OCI-LY1 (cell line): ENCODE measurements around the gene OS9.
A peak's percentile ranks its signal among the peaks of the same experiment; 100 is the strongest.

Source experiments
- H2AFZ ChIP-seq: fragments of 200-600 bp; sonication (generic), shearing (Covaris generic); 2 replicates; pipeline ENCODE4 v1.6.0; 2014; ENCODE audit warnings: antibody characterized with exemption, mild to moderate bottlenecking, low read length
- H3F3A ChIP-seq: fragments of 200-600 bp; sonication (generic), shearing (Covaris generic); 2 replicates; pipeline ENCODE4 v1.6.0; 2014; ENCODE audit warnings: mild to moderate bottlenecking, antibody characterized with exemption, low read length, moderate library complexity; ENCODE audit not compliant: insufficient read depth
- H3K27ac ChIP-seq: fragments of 200-600 bp; sonication (generic); 2 replicates; pipeline ENCODE4 v1.5.1; 2014; ENCODE audit warnings: low read length, mixed run types, mild to moderate bottlenecking, low read depth; ENCODE audit not compliant: poor library complexity, severe bottlenecking
- H3K27me3 ChIP-seq: fragments of 200-600 bp; sonication (generic); 2 replicates; pipeline ENCODE4 v1.6.0; 2014; ENCODE audit warnings: antibody characterized with exemption, mild to moderate bottlenecking, low read length, moderate library complexity; ENCODE audit not compliant: insufficient read depth
- H3K36me3 ChIP-seq: fragments of 200-600 bp; sonication (generic); 2 replicates; pipeline ENCODE4 v1.6.1; 2014; ENCODE audit warnings: mild to moderate bottlenecking, antibody characterized with exemption, low read length, moderate library complexity, mixed read lengths; ENCODE audit not compliant: insufficient read depth
- H3K4me1 ChIP-seq: fragments of 200-600 bp; sonication (generic); 2 replicates; pipeline ENCODE4 v1.5.1; 2014; ENCODE audit warnings: mild to moderate bottlenecking, low read length, moderate library complexity; ENCODE audit not compliant: insufficient read depth, severe bottlenecking
- H3K4me2 ChIP-seq: fragments of 200-600 bp; sonication (generic), shearing (Covaris generic); 2 replicates; pipeline ENCODE4 v1.6.1; 2014; ENCODE audit warnings: low read length
- H3K4me3 ChIP-seq: fragments of 200-600 bp; sonication (generic); 2 replicates; pipeline ENCODE4 v1.5.1; 2014; ENCODE audit warnings: low read length, low read depth, mild to moderate bottlenecking, mixed read lengths; ENCODE audit not compliant: poor library complexity, severe bottlenecking
- H3K79me2 ChIP-seq: fragments of 200-600 bp; shearing (Covaris generic); 2 replicates; pipeline ENCODE4 v1.6.1; 2016; ENCODE audit warnings: mixed run types, low read length, mixed read lengths; ENCODE audit not compliant: insufficient read depth
- H3K9ac ChIP-seq: fragments of 200-600 bp; sonication (generic), shearing (Covaris generic); 2 replicates; pipeline ENCODE4 v1.6.1; 2014; ENCODE audit warnings: mild to moderate bottlenecking, low read length, mixed read lengths
- H3K9me2 ChIP-seq: fragments of 200-600 bp; sonication (generic), shearing (Covaris generic); 2 replicates; pipeline ENCODE4 v1.6.1; 2014; ENCODE audit warnings: low read depth, mild to moderate bottlenecking, low read length, mixed read lengths
- H3K9me3 ChIP-seq: fragments of 200-600 bp; shearing (Covaris generic); 2 replicates; pipeline ENCODE4 v1.6.1; 2014; ENCODE audit warnings: low read length, mixed read lengths
- H4K20me1 ChIP-seq: fragments of 200-600 bp; sonication (generic), shearing (Covaris generic); 2 replicates; pipeline ENCODE4 v1.6.0; 2016; ENCODE audit warnings: mild to moderate bottlenecking, low read length; ENCODE audit not compliant: insufficient read depth
- EZH2 ChIP-seq: fragments of 200-600 bp; sonication (generic), shearing (Covaris generic); IDR thresholded peaks from 2 replicates; pipeline ENCODE4 v1.8.0; 2017; ENCODE audit warnings: borderline replicate concordance, mixed run types, mild to moderate bottlenecking, antibody characterized with exemption, low read length, moderate library complexity, mixed read lengths
- TF ChIP-seq, protein P1 (sequence below): fragments of 200-600 bp; sonication (generic), shearing (Covaris generic); IDR thresholded peaks from 2 replicates; pipeline ENCODE4 v1.5.1; 2017; ENCODE audit warnings: mild to moderate bottlenecking, antibody characterized with exemption, low read length, moderate library complexity, mixed read lengths

Gene OS9

DNA sequence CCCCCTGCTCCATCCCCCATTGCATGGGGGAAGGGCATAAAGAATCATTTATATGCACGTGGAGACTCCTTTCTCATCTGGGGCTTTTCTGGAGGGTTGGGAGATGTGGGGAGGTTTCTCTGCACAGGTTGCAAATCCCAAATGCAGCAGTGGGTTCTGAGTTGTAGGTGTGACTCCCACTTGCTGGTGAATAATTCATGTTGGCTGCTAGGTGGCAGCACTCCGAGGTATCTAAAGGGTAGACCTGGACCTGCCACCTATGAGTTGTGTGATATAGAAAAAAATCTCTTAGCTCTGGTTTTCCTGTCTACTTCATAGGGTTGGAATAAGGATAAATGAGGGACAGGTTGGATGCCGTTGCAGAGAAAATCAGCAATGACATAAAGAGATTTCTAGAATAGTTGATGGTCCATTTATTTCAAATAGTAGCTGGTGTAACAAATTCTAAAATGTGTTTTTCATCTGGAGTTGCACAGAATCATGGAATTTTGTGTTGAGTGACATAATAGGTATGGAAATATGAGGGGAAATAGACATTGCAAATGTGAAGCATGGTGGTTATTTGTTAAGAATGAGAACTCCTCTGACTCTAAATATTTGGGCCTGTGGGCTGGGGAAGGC, 65.5 kb downstream of the OS9 start:
- Histone ChIP-seq H3K36me3 (peaks cover 30% of the 10 kb centered on the region; the same call in 1 of the 2 replicates), H3K27ac (no peak overlapping the region), H4K20me1 (no peaks in the 10 kb centered on the region), H3K9me2 (no peaks in the 10 kb centered on the region), H3K4me1 (peaks cover 15% of the 10 kb centered on the region), H3K9me3 (no peaks in the 10 kb centered on the region), H2AFZ (no peak overlapping the region), H3F3A (no peaks in the 10 kb centered on the region), H3K27me3 (peaks cover 10% of the 10 kb centered on the region; the same call in 1 of the 2 replicates), H3K4me2 (no peak overlapping the region), H3K79me2 (no peaks in the 10 kb centered on the region), H3K9ac (no peak overlapping the region), H3K4me3 (no peak overlapping the region)
- TF ChIP-seq EZH2 = no peak
- TF ChIP-seq, protein P1, sequence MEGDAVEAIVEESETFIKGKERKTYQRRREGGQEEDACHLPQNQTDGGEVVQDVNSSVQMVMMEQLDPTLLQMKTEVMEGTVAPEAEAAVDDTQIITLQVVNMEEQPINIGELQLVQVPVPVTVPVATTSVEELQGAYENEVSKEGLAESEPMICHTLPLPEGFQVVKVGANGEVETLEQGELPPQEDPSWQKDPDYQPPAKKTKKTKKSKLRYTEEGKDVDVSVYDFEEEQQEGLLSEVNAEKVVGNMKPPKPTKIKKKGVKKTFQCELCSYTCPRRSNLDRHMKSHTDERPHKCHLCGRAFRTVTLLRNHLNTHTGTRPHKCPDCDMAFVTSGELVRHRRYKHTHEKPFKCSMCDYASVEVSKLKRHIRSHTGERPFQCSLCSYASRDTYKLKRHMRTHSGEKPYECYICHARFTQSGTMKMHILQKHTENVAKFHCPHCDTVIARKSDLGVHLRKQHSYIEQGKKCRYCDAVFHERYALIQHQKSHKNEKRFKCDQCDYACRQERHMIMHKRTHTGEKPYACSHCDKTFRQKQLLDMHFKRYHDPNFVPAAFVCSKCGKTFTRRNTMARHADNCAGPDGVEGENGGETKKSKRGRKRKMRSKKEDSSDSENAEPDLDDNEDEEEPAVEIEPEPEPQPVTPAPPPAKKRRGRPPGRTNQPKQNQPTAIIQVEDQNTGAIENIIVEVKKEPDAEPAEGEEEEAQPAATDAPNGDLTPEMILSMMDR = peak; percentile 69

DNA sequence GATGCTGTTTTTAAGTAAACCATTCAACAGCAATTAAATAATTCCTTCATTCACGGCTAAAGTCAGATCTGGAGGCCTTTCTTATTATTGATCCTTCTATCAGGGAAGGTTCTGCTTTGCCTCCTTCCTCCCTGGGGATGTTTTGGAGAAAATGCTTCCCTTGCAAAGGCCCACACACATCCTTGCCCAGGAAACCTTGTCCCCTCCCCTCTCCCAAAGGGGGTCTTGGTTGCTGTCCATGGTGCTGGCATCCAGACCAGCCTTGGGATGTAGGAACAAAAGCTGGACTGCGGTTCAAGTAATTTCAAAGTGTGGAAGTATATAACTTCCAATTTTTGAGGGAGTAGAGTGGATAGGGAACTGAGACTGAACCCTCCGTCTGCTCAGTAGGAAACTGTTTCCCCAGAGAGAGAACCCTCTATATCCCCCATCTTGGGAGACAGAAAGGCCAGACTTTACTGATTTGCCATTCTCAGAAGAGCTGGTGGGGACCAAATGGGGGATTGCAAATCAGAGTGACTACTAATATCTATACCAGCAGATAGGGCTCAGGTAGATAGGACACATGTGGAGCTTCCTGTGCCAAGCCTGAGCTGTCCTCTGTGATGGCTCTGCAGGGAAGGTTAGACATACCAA, 66.5 kb downstream of the OS9 start:
- Histone ChIP-seq H3K4me2 (no peak overlapping the region), H3K9me2 (no peaks in the 10 kb centered on the region), H3K36me3 (peaks cover 30% of the 10 kb centered on the region; the same call in 1 of the 2 replicates), H3F3A (no peaks in the 10 kb centered on the region), H3K4me1 (peaks cover 24% of the 10 kb centered on the region), H3K27ac (no peak overlapping the region), H3K9me3 (no peaks in the 10 kb centered on the region), H4K20me1 (no peaks in the 10 kb centered on the region), H2AFZ (no peak overlapping the region), H3K79me2 (no peaks in the 10 kb centered on the region), H3K9ac (no peak overlapping the region), H3K4me3 (no peak overlapping the region), H3K27me3 (peaks cover 17% of the 10 kb centered on the region; the same call in 1 of the 2 replicates)
- TF ChIP-seq, protein P1 = no peak
- TF ChIP-seq EZH2 = no peak

- Histone ChIP-seq H3K27me3 (peaks cover 24% of the 10 kb centered on the region), H3K9me3 (no peaks in the 10 kb centered on the region), H4K20me1 (no peaks in the 10 kb centered on the region), H3K9me2 (no peaks in the 10 kb centered on the region), H3F3A (no peaks in the 10 kb centered on the region), H2AFZ (no peak overlapping the region), H3K36me3 (peaks cover 30% of the 10 kb centered on the region; the same call in 1 of the 2 replicates), H3K4me2 (no peak overlapping the region), H3K27ac (no peak overlapping the region), H3K4me3 (no peak overlapping the region), H3K79me2 (no peaks in the 10 kb centered on the region), H3K4me1 (peaks cover 26% of the 10 kb centered on the region), H3K9ac (no peak overlapping the region)
- TF ChIP-seq, protein P1 = no peak
- TF ChIP-seq EZH2 = no peak
These were observed 67.6 kb downstream of the OS9 start for GRCh38 chr12:57761391-57761998.
